GM12891 (cell line): Measurements from ENCODE around the gene CCDC40.

Source experiments
- POLR2A ChIP-seq: IDR thresholded peaks from 2 replicates; pipeline ENCODE4 v1.6.1; 2011; ENCODE audit warnings: low read depth, low read length, control low read depth
- POLR2AphosphoS5 ChIP-seq: IDR thresholded peaks from 2 replicates; pipeline ENCODE4 v1.6.1; 2011; ENCODE audit warnings: low read depth, low read length, control low read depth
- POU2F2 ChIP-seq: IDR thresholded peaks from 2 replicates; pipeline ENCODE4 v1.6.1; 2011; ENCODE audit warnings: low read depth, mild to moderate bottlenecking, control low read depth, low read length, moderate library complexity
- TAF1 ChIP-seq: IDR thresholded peaks from 2 replicates; pipeline ENCODE4 v1.6.1; 2011; ENCODE audit warnings: low read depth, low read length, control low read depth

DNA sequence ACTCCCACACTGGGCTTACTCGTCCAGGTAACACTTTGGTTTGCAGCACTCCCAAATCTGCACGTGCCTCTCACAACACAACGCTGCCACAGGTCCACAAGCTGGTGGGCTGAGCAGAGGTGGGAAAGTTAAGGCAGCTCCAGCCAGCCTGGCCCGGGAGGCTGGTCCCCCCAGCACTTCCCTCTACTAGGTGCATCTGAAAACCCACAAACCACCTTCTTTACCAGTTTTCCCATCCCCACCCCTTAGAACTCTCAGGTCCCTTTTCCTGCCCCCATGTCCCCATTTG lies 63.5 kb downstream of the CCDC40 start:
- TF ChIP-seq POLR2A (no peak), POLR2AphosphoS5 (no peak), TAF1 (no peak), POU2F2 (no peak)
